OCI-LY3 (cell line): Measurements from ENCODE around the gene MAP4K3.

Experiments
- CTCF ChIP-seq: fragments of 200-600, 300-600 bp; sonication (generic); IDR thresholded peaks from 2 replicates; pipeline ENCODE4 v1.5.1; 2014; ENCODE audit warnings: antibody characterized with exemption, low read length, low read depth
- EZH2phosphoT487 ChIP-seq: fragments of 200-600 bp; shearing (Covaris generic); IDR thresholded peaks from 2 replicates; pipeline ENCODE4 v1.6.1; 2018; ENCODE audit warnings: antibody characterized with exemption, mixed run types, low read depth

DNA sequence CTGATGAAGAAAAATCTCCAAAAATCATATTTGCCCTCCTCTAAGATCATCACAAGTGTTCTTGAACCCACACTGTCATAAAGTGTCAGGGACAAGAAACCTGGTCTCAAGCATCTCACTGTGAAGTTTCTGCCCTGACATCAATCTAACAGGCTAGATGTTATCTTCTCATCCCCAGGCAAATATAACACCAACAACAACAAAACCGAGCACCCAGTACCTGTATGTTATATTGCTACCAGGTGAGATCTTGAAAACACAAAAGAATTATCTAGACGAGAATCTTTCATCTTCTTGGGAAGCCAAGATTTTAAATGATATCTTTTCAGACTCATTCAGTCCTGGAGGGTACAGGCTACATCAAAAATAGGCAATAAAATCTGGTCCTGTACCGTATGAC is 8.8 kb upstream of the MAP4K3 start:
- TF ChIP-seq CTCF (no peak), EZH2phosphoT487 (no peak)
